A673 (cell line): Measurements from ENCODE around the gene LUZP2. TPM values are rescaled to one million over a fixed set of nuclear protein-coding genes. Genes with fewer than 3 reads are reported as not detected.

Source experiments
- BruUV-seq: library from RNA; stranded (reverse); fragments of 400-500 nt; replicated peaks from 2 replicates; lab custom pipeline; 2021; lab: Mats Ljungman, UMichigan
- CTCF ChIA-PET: fragments of 300-600 bp; sonication (Branson Sonifier 250); formaldehyde crosslinking; loops from one replicate; lab custom pipeline; 2022; ENCODE audit warnings: antibody characterized with exemption; lab: Charles Lee
- POLR2A ChIA-PET: fragments of 300-600 bp; sonication (Branson Sonifier 250); formaldehyde crosslinking; loops from one replicate; lab custom pipeline; 2022; ENCODE audit warnings: antibody characterized with exemption; ENCODE audit not compliant: low non-redundant PET; lab: Charles Lee
- DNase-seq: peaks from one replicate; pipeline ENCODE4 v3.0.0-alpha.2; 2015; ENCODE audit warnings: low spot score
- H3K27ac ChIP-seq: fragments of 200-600 bp; sonication (generic); 2 replicates; pipeline ENCODE4 v1.5.1; 2016; ENCODE audit warnings: mixed run types, low read depth, mild to moderate bottlenecking, mixed read lengths, antibody characterized with exemption, low read length; ENCODE audit not compliant: poor library complexity, severe bottlenecking
- H3K27me3 ChIP-seq: fragments of 200-600 bp; sonication (generic); replicated peaks from 2 replicates; pipeline ENCODE4 v1.6.1; 2017; ENCODE audit warnings: mixed run types, low read depth, mild to moderate bottlenecking, mixed read lengths, antibody characterized with exemption, low read length; ENCODE audit not compliant: insufficient read depth, poor library complexity
- H3K36me3 ChIP-seq: fragments of 200-600 bp; sonication (generic); 2 replicates; pipeline ENCODE4 v1.6.1; 2016; ENCODE audit warnings: mixed run types, mild to moderate bottlenecking, mixed read lengths, antibody characterized with exemption, low read length; ENCODE audit not compliant: insufficient read depth, poor library complexity, severe bottlenecking
- H3K4me1 ChIP-seq: fragments of 200-600 bp; sonication (generic); 2 replicates; pipeline ENCODE4 v1.6.1; 2017; ENCODE audit warnings: mixed run types, mild to moderate bottlenecking, mixed read lengths, antibody characterized with exemption, low read length; ENCODE audit not compliant: insufficient read depth, poor library complexity, severe bottlenecking
- H3K4me3 ChIP-seq: fragments of 200-600 bp; sonication (generic); 2 replicates; pipeline ENCODE4 v1.5.1; 2016; ENCODE audit warnings: low read depth, mixed run types, mild to moderate bottlenecking, mixed read lengths, low read length; ENCODE audit not compliant: poor library complexity, severe bottlenecking
- H3K9me3 ChIP-seq: fragments of 200-600 bp; sonication (generic); 2 replicates; pipeline ENCODE4 v1.6.1; 2016; ENCODE audit warnings: mixed run types, low read depth, mild to moderate bottlenecking, mixed read lengths, antibody characterized with exemption, low read length; ENCODE audit not compliant: poor library complexity, severe bottlenecking
- CTCF ChIP-seq: fragments of 300-800, 200-600 bp; sonication (generic); conservative IDR thresholded peaks from 2 replicates; pipeline ENCODE4 v1.5.1; 2017; ENCODE audit warnings: low read depth, mild to moderate bottlenecking, antibody characterized with exemption, low read length, moderate library complexity, mixed read lengths
- EZH2 ChIP-seq: fragments of 200-600 bp; sonication (generic); IDR thresholded peaks from 2 replicates; pipeline ENCODE4 v1.6.1; 2017; ENCODE audit warnings: borderline replicate concordance, low read depth, mild to moderate bottlenecking, mixed read lengths, antibody characterized with exemption, low read length; ENCODE audit not compliant: poor library complexity, severe bottlenecking
- intact Hi-C: fragments of 100-400 bp; cut with micrococcal nuclease; formaldehyde crosslinking; loops from one replicate; pipeline ENCODE4 v1.10.0; 2022; ENCODE audit not compliant: unreplicated experiment
- total RNA-seq: library from RNA; stranded (reverse); gene quantifications from 2 replicates; pipeline ENCODE4 v1.2.3, GENCODE V29; 2021

Gene LUZP2
- total RNA-seq, 1 experiment from 2014 or later = 0.15 TPM

- DNase-seq = no peak
- POLR2A ChIA-PET = no interaction called here
Measured at GRCh38 chr11:24559315-24559714, 62.5 kb downstream of the LUZP2 start.

GRCh38 chr11:24560324-24560723, 63.5 kb downstream of the LUZP2 start:
- Histone ChIP-seq H3K9me3 (no peaks in the 10 kb centered on the region), H3K36me3 (no peaks in the 10 kb centered on the region), H3K4me3 (no peak overlapping the region), H3K27ac (no peak overlapping the region), H3K27me3 (no peaks in the 10 kb centered on the region), H3K4me1 (no peaks in the 10 kb centered on the region)
- intact Hi-C loops = no loop called here
- no peak for TF ChIP-seq CTCF
- POLR2A ChIA-PET = no interaction called here
- CTCF ChIA-PET = no interaction called here
- BruUV-seq = no TSS peak
- DNase-seq = no peak

More at GRCh38 chr11:24559315-24559714, 62.5 kb downstream of the LUZP2 start:
- intact Hi-C loops = no loop called here
- TF ChIP-seq CTCF (no peak), EZH2 (no peak)
- Histone ChIP-seq H3K27me3 (no peaks in the 10 kb centered on the region), H3K4me3 (no peak overlapping the region), H3K9me3 (no peaks in the 10 kb centered on the region), H3K4me1 (no peaks in the 10 kb centered on the region), H3K27ac (no peak overlapping the region), H3K36me3 (no peaks in the 10 kb centered on the region)
- BruUV-seq = no TSS peak
- CTCF ChIA-PET = no interaction called here

GRCh38 chr11:24567380-24567779, 70.5 kb downstream of the LUZP2 start:
- no peak for TF ChIP-seq CTCF
- no peak for TF ChIP-seq EZH2
- intact Hi-C loops = no loop called here
- Histone ChIP-seq H3K27ac (no peak overlapping the region), H3K27me3 (no peaks in the 10 kb centered on the region), H3K36me3 (no peaks in the 10 kb centered on the region), H3K4me3 (no peak overlapping the region), H3K4me1 (no peaks in the 10 kb centered on the region), H3K9me3 (no peaks in the 10 kb centered on the region)
- BruUV-seq = no TSS peak
- POLR2A ChIA-PET = no interaction called here
- no peak for DNase-seq
- CTCF ChIA-PET = no interaction called here
